HEK293 (cell line): ENCODE data around the gene OR52M1.

Experiments used
- HOXC10 ChIP-seq: sonication (generic); formaldehyde crosslinking; IDR thresholded peaks from 2 replicates; pipeline ENCODE4 v1.8.1; 2023; ENCODE audit warnings: mild to moderate bottlenecking, missing genetic modification reagents
- KLF16 ChIP-seq: fragments of 450-650 bp; formaldehyde crosslinking; IDR thresholded peaks from 2 replicates; pipeline ENCODE4 v1.5.1; 2017; ENCODE audit warnings: missing biosample characterization, missing genetic modification characterization
- SP2 ChIP-seq: fragments of 450-650 bp; formaldehyde crosslinking; IDR thresholded peaks from 2 replicates; pipeline ENCODE4 v1.5.1; 2016; ENCODE audit warnings: missing biosample characterization, missing genetic modification characterization
- ZEB2 ChIP-seq: fragments of 450-650 bp; formaldehyde crosslinking; IDR thresholded peaks from 2 replicates; pipeline ENCODE4 v1.5.1; 2016; ENCODE audit warnings: missing biosample characterization, missing genetic modification characterization
- ZNF248 ChIP-seq: fragments of 450-650 bp; formaldehyde crosslinking; IDR thresholded peaks from 2 replicates; pipeline ENCODE4 v1.5.1; 2017; ENCODE audit warnings: missing biosample characterization, missing genetic modification characterization
- ZNF549 ChIP-seq: fragments of 450-650 bp; IDR thresholded peaks from 2 replicates; pipeline ENCODE4 v1.5.1; 2018; ENCODE audit warnings: missing biosample characterization, missing genetic modification characterization, mild to moderate bottlenecking, inconsistent platforms, moderate library complexity
- ZNF777 ChIP-seq: fragments of 450-650 bp; formaldehyde crosslinking; IDR thresholded peaks from 2 replicates; pipeline ENCODE4 v1.5.1; 2017; ENCODE audit warnings: missing biosample characterization, missing genetic modification characterization, borderline replicate concordance
- TF ChIP-seq, protein P1 (sequence below): fragments of 450-650 bp; formaldehyde crosslinking; IDR thresholded peaks from 2 replicates; pipeline ENCODE4 v1.5.1; 2016; ENCODE audit warnings: missing biosample characterization, missing genetic modification characterization
- TF ChIP-seq, protein P2 (sequence below): fragments of 450-650 bp; formaldehyde crosslinking; IDR thresholded peaks from 2 replicates; pipeline ENCODE4 v1.5.1; 2016; ENCODE audit warnings: missing biosample characterization, missing genetic modification characterization
- TF ChIP-seq, protein P3 (sequence below): fragments of 450-650 bp; formaldehyde crosslinking; IDR thresholded peaks from 2 replicates; pipeline ENCODE4 v1.5.1; 2017; ENCODE audit warnings: missing biosample characterization, mild to moderate bottlenecking, missing genetic modification characterization, moderate library complexity
- TF ChIP-seq, protein P4 (sequence below): fragments of 450-650 bp; formaldehyde crosslinking; IDR thresholded peaks from 2 replicates; pipeline ENCODE4 v1.5.1; 2016; ENCODE audit warnings: missing biosample characterization, missing genetic modification characterization

DNA sequence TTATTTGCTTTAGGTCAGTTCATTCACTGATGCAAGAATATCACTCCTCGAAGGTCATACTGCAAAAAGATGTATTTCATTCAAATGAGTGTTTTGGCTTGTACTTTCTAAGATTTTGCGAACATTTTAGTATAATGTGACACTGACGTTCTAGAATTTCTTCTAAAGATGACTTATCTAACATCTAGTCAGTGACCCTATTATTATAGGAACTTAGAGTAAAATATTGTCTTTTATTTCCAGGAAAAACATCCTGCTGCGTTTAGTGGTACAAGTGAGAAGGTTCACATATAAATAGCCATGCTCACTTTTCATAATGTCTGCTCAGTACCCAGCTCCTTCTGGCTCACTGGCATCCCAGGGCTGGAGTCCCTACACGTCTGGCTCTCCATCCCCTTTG, at the start of gene OR52M1:
- TF ChIP-seq, protein P1, sequence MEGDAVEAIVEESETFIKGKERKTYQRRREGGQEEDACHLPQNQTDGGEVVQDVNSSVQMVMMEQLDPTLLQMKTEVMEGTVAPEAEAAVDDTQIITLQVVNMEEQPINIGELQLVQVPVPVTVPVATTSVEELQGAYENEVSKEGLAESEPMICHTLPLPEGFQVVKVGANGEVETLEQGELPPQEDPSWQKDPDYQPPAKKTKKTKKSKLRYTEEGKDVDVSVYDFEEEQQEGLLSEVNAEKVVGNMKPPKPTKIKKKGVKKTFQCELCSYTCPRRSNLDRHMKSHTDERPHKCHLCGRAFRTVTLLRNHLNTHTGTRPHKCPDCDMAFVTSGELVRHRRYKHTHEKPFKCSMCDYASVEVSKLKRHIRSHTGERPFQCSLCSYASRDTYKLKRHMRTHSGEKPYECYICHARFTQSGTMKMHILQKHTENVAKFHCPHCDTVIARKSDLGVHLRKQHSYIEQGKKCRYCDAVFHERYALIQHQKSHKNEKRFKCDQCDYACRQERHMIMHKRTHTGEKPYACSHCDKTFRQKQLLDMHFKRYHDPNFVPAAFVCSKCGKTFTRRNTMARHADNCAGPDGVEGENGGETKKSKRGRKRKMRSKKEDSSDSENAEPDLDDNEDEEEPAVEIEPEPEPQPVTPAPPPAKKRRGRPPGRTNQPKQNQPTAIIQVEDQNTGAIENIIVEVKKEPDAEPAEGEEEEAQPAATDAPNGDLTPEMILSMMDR (tag by site-specific recombination) = no peak
- no peak for TF ChIP-seq KLF16 (tag by site-specific recombination)
- no peak for TF ChIP-seq SP2
- no peak for TF ChIP-seq ZNF777 (tag by site-specific recombination)
- no peak for TF ChIP-seq ZNF549 (tag by site-specific recombination)
- no peak for TF ChIP-seq ZEB2 (tag by site-specific recombination)
- TF ChIP-seq HOXC10 (CRISPR knock-in tag) = no peak
- no peak for TF ChIP-seq ZNF248 (tag by site-specific recombination)
- TF ChIP-seq, protein P2, sequence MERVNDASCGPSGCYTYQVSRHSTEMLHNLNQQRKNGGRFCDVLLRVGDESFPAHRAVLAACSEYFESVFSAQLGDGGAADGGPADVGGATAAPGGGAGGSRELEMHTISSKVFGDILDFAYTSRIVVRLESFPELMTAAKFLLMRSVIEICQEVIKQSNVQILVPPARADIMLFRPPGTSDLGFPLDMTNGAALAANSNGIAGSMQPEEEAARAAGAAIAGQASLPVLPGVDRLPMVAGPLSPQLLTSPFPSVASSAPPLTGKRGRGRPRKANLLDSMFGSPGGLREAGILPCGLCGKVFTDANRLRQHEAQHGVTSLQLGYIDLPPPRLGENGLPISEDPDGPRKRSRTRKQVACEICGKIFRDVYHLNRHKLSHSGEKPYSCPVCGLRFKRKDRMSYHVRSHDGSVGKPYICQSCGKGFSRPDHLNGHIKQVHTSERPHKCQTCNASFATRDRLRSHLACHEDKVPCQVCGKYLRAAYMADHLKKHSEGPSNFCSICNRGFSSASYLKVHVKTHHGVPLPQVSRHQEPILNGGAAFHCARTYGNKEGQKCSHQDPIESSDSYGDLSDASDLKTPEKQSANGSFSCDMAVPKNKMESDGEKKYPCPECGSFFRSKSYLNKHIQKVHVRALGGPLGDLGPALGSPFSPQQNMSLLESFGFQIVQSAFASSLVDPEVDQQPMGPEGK (tag by site-specific recombination) = no peak
- TF ChIP-seq, protein P3, sequence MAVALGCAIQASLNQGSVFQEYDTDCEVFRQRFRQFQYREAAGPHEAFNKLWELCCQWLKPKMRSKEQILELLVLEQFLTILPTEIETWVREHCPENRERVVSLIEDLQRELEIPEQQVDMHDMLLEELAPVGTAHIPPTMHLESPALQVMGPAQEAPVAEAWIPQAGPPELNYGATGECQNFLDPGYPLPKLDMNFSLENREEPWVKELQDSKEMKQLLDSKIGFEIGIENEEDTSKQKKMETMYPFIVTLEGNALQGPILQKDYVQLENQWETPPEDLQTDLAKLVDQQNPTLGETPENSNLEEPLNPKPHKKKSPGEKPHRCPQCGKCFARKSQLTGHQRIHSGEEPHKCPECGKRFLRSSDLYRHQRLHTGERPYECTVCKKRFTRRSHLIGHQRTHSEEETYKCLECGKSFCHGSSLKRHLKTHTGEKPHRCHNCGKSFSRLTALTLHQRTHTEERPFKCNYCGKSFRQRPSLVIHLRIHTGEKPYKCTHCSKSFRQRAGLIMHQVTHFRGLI = no peak
- TF ChIP-seq, protein P4, sequence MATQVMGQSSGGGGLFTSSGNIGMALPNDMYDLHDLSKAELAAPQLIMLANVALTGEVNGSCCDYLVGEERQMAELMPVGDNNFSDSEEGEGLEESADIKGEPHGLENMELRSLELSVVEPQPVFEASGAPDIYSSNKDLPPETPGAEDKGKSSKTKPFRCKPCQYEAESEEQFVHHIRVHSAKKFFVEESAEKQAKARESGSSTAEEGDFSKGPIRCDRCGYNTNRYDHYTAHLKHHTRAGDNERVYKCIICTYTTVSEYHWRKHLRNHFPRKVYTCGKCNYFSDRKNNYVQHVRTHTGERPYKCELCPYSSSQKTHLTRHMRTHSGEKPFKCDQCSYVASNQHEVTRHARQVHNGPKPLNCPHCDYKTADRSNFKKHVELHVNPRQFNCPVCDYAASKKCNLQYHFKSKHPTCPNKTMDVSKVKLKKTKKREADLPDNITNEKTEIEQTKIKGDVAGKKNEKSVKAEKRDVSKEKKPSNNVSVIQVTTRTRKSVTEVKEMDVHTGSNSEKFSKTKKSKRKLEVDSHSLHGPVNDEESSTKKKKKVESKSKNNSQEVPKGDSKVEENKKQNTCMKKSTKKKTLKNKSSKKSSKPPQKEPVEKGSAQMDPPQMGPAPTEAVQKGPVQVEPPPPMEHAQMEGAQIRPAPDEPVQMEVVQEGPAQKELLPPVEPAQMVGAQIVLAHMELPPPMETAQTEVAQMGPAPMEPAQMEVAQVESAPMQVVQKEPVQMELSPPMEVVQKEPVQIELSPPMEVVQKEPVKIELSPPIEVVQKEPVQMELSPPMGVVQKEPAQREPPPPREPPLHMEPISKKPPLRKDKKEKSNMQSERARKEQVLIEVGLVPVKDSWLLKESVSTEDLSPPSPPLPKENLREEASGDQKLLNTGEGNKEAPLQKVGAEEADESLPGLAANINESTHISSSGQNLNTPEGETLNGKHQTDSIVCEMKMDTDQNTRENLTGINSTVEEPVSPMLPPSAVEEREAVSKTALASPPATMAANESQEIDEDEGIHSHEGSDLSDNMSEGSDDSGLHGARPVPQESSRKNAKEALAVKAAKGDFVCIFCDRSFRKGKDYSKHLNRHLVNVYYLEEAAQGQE = no peak
